HEK293T (cell line): Measurements from ENCODE around the gene CBARP.

ENCODE experiments used
- CTCF ChIA-PET: fragments of 350-600 bp; formaldehyde crosslinking; extraction: SDS; loops from one replicate; lab custom pipeline; 2021; ENCODE audit warnings: antibody characterized with exemption, inconsistent platforms; lab: Yijun Ruan, JAX
- POLR2A ChIA-PET: fragments of 350-600 bp; formaldehyde crosslinking; extraction: SDS; loops from one replicate; lab custom pipeline; 2020; ENCODE audit warnings: antibody characterized with exemption, inconsistent platforms; lab: Yijun Ruan, JAX
- DNase-seq: peaks from one replicate; pipeline ENCODE4 v3.0.0; 2012; ENCODE audit warnings: mixed read lengths; ENCODE audit errors: extremely low spot score
- ARNT ChIP-seq: fragments of 450-650 bp; IDR thresholded peaks from 2 replicates; pipeline ENCODE4 v1.6.1; 2017; ENCODE audit warnings: mild to moderate bottlenecking
- BHLHE40 ChIP-seq: fragments of 450-650 bp; IDR thresholded peaks from 2 replicates; pipeline ENCODE4 v1.6.1; 2016; ENCODE audit warnings: mild to moderate bottlenecking, moderate library complexity, borderline replicate concordance
- CTBP1 ChIP-seq: fragments of 450-650 bp; IDR thresholded peaks from 2 replicates; pipeline ENCODE4 v1.6.1; 2016; ENCODE audit warnings: borderline replicate concordance
- ELF4 ChIP-seq: fragments of 450-650 bp; IDR thresholded peaks from 2 replicates; pipeline ENCODE4 v1.6.1; 2017; ENCODE audit warnings: antibody characterized with exemption
- FOXA1 ChIP-seq: fragments of 450-650 bp; IDR thresholded peaks from 2 replicates; pipeline ENCODE4 v1.6.1; 2016; ENCODE audit warnings: mild to moderate bottlenecking
- FOXK2 ChIP-seq: fragments of 450-650 bp; IDR thresholded peaks from 2 replicates; pipeline ENCODE4 v1.6.1; 2016; ENCODE audit warnings: mild to moderate bottlenecking
- FOXM1 ChIP-seq: fragments of 450-650 bp; IDR thresholded peaks from 2 replicates; pipeline ENCODE4 v1.6.1; 2017; ENCODE audit warnings: mild to moderate bottlenecking, borderline replicate concordance
- HDGF ChIP-seq: fragments of 450-650 bp; IDR thresholded peaks from 2 replicates; pipeline ENCODE4 v1.6.1; 2017; ENCODE audit warnings: antibody characterized with exemption, borderline replicate concordance
- L3MBTL2 ChIP-seq: fragments of 450-650 bp; conservative IDR thresholded peaks from 2 replicates; pipeline ENCODE4 v1.6.1; 2016; ENCODE audit warnings: mild to moderate bottlenecking
- LEF1 ChIP-seq: fragments of 450-650 bp; IDR thresholded peaks from 2 replicates; pipeline ENCODE4 v1.6.1; 2017; ENCODE audit warnings: mild to moderate bottlenecking, borderline replicate concordance
- NFRKB ChIP-seq: fragments of 450-650 bp; IDR thresholded peaks from 2 replicates; pipeline ENCODE4 v1.6.1; 2016; ENCODE audit warnings: mild to moderate bottlenecking, moderate library complexity
- PKNOX1 ChIP-seq: fragments of 450-650 bp; IDR thresholded peaks from 2 replicates; pipeline ENCODE4 v1.6.1; 2016
- SP1 ChIP-seq: fragments of 450-650 bp; IDR thresholded peaks from 2 replicates; pipeline ENCODE4 v1.6.1; 2017
- SUZ12 ChIP-seq: fragments of 450-650 bp; IDR thresholded peaks from 2 replicates; pipeline ENCODE4 v1.6.1; 2016; ENCODE audit warnings: mild to moderate bottlenecking
- TARDBP ChIP-seq: fragments of 450-650 bp; IDR thresholded peaks from 2 replicates; pipeline ENCODE4 v1.6.1; 2016
- ZNF384 ChIP-seq: fragments of 450-650 bp; IDR thresholded peaks from 2 replicates; pipeline ENCODE4 v1.6.1; 2016

CBARP gene

DNA sequence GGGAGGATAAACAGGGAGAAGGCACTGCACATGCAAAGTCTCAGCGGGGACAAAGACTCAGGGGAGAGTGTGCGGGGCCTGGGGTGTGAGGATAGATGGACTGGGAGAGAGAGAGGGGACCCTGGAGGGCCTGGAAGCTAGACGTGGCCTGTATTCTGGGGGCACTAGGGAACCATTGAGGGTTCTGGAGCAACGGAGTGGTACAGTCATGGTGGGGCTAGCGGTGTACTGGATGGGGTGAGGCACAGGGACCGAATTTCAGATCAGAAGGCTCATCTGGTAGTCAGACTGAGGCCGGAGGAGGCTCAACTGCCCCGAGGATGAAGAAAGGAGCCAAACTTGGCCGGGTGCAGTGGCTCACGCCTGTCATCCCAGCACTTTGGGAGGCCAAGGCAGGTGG lies 55.7 kb downstream of the CBARP start:
- ChIA-PET CTCF (no interaction called here), POLR2A (no interaction called here)

GRCh38 chr19:1181606-1182005 lies 56.2 kb downstream of the CBARP start:
- ChIA-PET POLR2A (no interaction called here), CTCF (no interaction called here)
- DNase-seq: no peak
- TF ChIP-seq CTBP1: no peak
- no peak for TF ChIP-seq TARDBP
- TF ChIP-seq ELF4: no peak
- no peak for TF ChIP-seq PKNOX1
- no peak for TF ChIP-seq SP1
- TF ChIP-seq HDGF: no peak
- no peak for TF ChIP-seq NFRKB
- no peak for TF ChIP-seq FOXA1
- TF ChIP-seq FOXM1: no peak
- no peak for TF ChIP-seq ARNT
- no peak for TF ChIP-seq LEF1
- no peak for TF ChIP-seq BHLHE40
- TF ChIP-seq ZNF384: no peak
- no peak for TF ChIP-seq FOXK2

More for the DNA sequence above, 55.7 kb downstream of the CBARP start:
- TF ChIP-seq TARDBP (no peak), SUZ12 (no peak), FOXM1 (no peak), L3MBTL2 (no peak), FOXA1 (no peak), HDGF (no peak), ARNT (no peak), LEF1 (no peak), PKNOX1 (no peak), CTBP1 (no peak), FOXK2 (no peak), SP1 (no peak), NFRKB (no peak), ZNF384 (no peak), BHLHE40 (no peak), ELF4 (no peak)
- no peak for DNase-seq
